ENCODE results near the gene MYO18A. TPM values are rescaled to one million over a fixed set of nuclear protein-coding genes. Genes with fewer than 3 reads are reported as not detected.

Gene MYO18A
- total RNA-seq, 1 donor from 2014 or later, result 53.9 TPM

GRCh38 chr17:29125651-29126050, 54.5 kb downstream of the MYO18A start:
- no peak for DNase-seq

- DNase-seq, result no peak
Measured at GRCh38 chr17:29124925-29125273, 55.3 kb downstream of the MYO18A start.

GRCh38 chr17:29124135-29124924, 55.9 kb downstream of the MYO18A start:
- peak; percentile 43 for DNase-seq

GRCh38 chr17:29123111-29123510, 57.1 kb downstream of the MYO18A start:
- DNase-seq, result no peak

GRCh38 chr17:29121442-29121841, 58.8 kb downstream of the MYO18A start:
- DNase-seq, result no peak

GRCh38 chr17:29120433-29120832, 59.8 kb downstream of the MYO18A start:
- DNase-seq, result no peak

- no peak for DNase-seq
Measured at GRCh38 chr17:29119265-29119664, 60.9 kb downstream of the MYO18A start.

- DNase-seq, result no peak
Measured at GRCh38 chr17:29116804-29117753, 63.1 kb downstream of the MYO18A start.

GRCh38 chr17:29115961-29116803, 64.0 kb downstream of the MYO18A start:
- DNase-seq, result no peak

- no peak for DNase-seq
Measured at GRCh38 chr17:29115435-29115834, 64.8 kb downstream of the MYO18A start.

- DNase-seq, result no peak
Measured at GRCh38 chr17:29114141-29114540, 66.1 kb downstream of the MYO18A start.

- no peak for DNase-seq
Measured at GRCh38 chr17:29113334-29113733, 66.9 kb downstream of the MYO18A start.

- DNase-seq, result no peak
Measured at GRCh38 chr17:29112771-29113295, 67.4 kb downstream of the MYO18A start.

- DNase-seq, result peak; percentile 50
Measured at GRCh38 chr17:29111816-29112499, 68.2 kb downstream of the MYO18A start.

- no peak for DNase-seq
Measured at GRCh38 chr17:29110372-29110757, 69.8 kb downstream of the MYO18A start.

GRCh38 chr17:29109477-29110371, 70.5 kb downstream of the MYO18A start:
- DNase-seq, result no peak

- no peak for DNase-seq
Measured at GRCh38 chr17:29108823-29109476, 71.2 kb downstream of the MYO18A start.

GRCh38 chr17:29107933-29108822, 72.0 kb downstream of the MYO18A start:
- DNase-seq, result no peak

GRCh38 chr17:29107084-29107483, 73.1 kb downstream of the MYO18A start:
- DNase-seq, result no peak
